PFSK-1 (cell line): Measurements from ENCODE around the gene FHIP2A.

Experiments
- FOXP2 ChIP-seq: optimal IDR thresholded peaks from 2 replicates; pipeline ENCODE3; 2011; ENCODE audit warnings: borderline replicate concordance, control low read depth, inconsistent platforms; ENCODE audit not compliant: insufficient read depth; ENCODE audit errors: extremely low read length, extremely low read depth
- POLR2AphosphoS5 ChIP-seq: IDR thresholded peaks from 2 replicates; pipeline ENCODE4 v1.6.1; 2012; ENCODE audit warnings: low read depth, mild to moderate bottlenecking, control low read depth, low read length, moderate library complexity
- SIN3A ChIP-seq: IDR thresholded peaks from 2 replicates; pipeline ENCODE4 v1.6.1; 2012; ENCODE audit warnings: mild to moderate bottlenecking, low read length, moderate library complexity, borderline replicate concordance; ENCODE audit not compliant: insufficient read depth
- TAF1 ChIP-seq: IDR thresholded peaks from 2 replicates; pipeline ENCODE4 v1.6.1; 2012; ENCODE audit warnings: low read length, control low read depth, borderline replicate concordance; ENCODE audit not compliant: insufficient read depth
- TF ChIP-seq, protein P1 (sequence below), 2 experiments: IDR thresholded peaks; 2 replicates each; pipeline versions ENCODE4 v1.6.1 to v1.8.0; 2011 to 2012; ENCODE audit warnings: low read depth in 2 of 2, low read length in 2 of 2, control low read depth in 1 of 2, inconsistent platforms in 1 of 2, mild to moderate bottlenecking in 1 of 2, moderate library complexity in 1 of 2; ENCODE audit not compliant: insufficient read depth in 1 of 2

FHIP2A gene

GRCh38 chr10:114811862-114812261 lies 9.7 kb upstream of the FHIP2A start:
- TF ChIP-seq, protein P1, sequence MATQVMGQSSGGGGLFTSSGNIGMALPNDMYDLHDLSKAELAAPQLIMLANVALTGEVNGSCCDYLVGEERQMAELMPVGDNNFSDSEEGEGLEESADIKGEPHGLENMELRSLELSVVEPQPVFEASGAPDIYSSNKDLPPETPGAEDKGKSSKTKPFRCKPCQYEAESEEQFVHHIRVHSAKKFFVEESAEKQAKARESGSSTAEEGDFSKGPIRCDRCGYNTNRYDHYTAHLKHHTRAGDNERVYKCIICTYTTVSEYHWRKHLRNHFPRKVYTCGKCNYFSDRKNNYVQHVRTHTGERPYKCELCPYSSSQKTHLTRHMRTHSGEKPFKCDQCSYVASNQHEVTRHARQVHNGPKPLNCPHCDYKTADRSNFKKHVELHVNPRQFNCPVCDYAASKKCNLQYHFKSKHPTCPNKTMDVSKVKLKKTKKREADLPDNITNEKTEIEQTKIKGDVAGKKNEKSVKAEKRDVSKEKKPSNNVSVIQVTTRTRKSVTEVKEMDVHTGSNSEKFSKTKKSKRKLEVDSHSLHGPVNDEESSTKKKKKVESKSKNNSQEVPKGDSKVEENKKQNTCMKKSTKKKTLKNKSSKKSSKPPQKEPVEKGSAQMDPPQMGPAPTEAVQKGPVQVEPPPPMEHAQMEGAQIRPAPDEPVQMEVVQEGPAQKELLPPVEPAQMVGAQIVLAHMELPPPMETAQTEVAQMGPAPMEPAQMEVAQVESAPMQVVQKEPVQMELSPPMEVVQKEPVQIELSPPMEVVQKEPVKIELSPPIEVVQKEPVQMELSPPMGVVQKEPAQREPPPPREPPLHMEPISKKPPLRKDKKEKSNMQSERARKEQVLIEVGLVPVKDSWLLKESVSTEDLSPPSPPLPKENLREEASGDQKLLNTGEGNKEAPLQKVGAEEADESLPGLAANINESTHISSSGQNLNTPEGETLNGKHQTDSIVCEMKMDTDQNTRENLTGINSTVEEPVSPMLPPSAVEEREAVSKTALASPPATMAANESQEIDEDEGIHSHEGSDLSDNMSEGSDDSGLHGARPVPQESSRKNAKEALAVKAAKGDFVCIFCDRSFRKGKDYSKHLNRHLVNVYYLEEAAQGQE (IDR thresholded peaks at IDR 0.05; ENCODE audit: insufficient read depth in 1 of 2, low read depth in 2 of 2, low read length in 2 of 2) = no peak
- no peak for TF ChIP-seq TAF1
- TF ChIP-seq SIN3A = no peak
- no peak for TF ChIP-seq FOXP2
- no peak for TF ChIP-seq POLR2AphosphoS5

DNA sequence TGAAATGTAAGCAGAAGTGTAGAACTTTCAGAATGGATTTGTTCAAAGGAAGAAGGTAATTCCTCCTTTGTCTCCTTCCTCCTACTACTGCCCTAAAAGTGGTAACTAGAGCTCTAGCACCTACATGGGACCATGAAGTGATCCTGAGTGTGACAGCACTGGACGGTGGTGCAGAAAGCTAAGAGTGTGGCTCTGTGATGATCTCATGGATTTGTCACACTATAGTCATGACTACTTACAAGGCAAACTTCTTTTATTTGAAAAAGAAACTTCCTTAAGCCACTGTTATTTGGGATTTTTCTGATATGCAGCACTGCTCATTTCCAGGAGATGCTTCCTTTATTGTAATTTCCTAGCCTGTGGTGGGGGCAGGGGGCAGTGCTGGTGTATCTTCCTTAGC lies 5.8 kb upstream of the FHIP2A start:
- TF ChIP-seq TAF1 (no peak), FOXP2 (no peak)

DNA sequence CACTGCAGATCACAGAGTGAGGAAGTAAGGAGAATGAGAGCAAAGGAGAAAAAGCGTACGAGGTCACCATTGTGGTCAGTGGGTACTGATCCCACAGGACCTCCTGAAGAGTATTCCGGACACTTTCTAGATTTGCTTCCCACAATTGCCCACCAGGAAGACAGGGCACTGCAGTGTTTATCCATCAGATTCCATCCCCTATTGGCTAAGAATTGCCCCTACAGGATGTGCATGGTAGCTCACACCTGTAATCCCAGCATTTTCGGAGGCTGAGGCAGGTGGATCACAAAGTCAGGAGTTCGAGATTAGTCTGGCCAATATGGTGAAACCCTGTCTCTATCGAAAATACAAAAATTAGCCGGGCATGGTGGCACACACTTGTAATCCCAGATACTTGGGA lies 5.3 kb upstream of the FHIP2A start:
- TF ChIP-seq, protein P1 (IDR thresholded peaks at IDR 0.05; ENCODE audit: insufficient read depth in 1 of 2, low read depth in 2 of 2, low read length in 2 of 2) = no peak
- no peak for TF ChIP-seq POLR2AphosphoS5
- TF ChIP-seq FOXP2 = no peak
- TF ChIP-seq TAF1 = no peak
- no peak for TF ChIP-seq SIN3A

- TF ChIP-seq FOXP2 (no peak), TAF1 (no peak), SIN3A (no peak), POLR2AphosphoS5 (no peak)
- TF ChIP-seq, protein P1 (IDR thresholded peaks at IDR 0.05; ENCODE audit: insufficient read depth in 1 of 2, low read depth in 2 of 2, low read length in 2 of 2) = no peak
These were observed 2.3 kb upstream of the FHIP2A start for GRCh38 chr10:114819322-114819721.

GRCh38 chr10:114821915-114822443 lies 399 bp downstream of the FHIP2A start:
- TF ChIP-seq TAF1 = 0 out of 2 replicates have a peak, but pooled peaks have one; percentile 17
- TF ChIP-seq POLR2AphosphoS5 = no peak

DNA sequence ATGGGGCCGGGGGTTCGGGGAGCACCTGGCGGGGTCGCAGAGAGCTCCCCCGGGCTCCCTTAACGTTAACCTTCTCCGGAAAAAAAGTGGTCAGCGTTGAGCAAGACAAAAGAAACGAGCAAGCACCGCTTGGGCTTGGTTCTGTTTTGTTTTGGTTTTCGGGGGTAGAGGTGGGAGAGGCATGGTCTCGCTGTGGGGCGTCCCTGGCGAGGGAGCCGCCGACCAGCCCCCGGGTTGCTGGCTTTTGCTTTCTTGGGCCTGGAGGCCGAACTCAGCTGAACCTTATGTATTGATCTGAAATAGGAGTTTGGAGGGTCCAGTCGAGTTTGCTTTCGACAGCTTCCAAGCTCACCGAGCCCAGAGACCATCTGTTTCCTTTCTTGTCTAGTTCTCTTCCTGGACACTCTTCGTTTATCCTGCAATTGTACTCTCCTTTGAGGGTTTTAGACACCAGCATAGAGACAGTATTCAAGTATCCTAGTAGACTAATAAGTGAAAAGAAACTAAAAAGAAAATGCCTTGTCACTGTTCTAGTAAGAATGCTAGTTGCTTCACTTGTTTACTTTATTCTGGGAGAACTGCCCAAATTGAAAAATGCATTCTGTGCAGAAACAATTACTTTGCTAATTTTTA lies 980 bp downstream of the FHIP2A start:
- TF ChIP-seq, protein P1 (IDR thresholded peaks at IDR 0.05; ENCODE audit: insufficient read depth in 1 of 2, low read depth in 2 of 2, low read length in 2 of 2) = no peak
- TF ChIP-seq FOXP2 = no peak
